ENCODE data around the gene MAPK8IP3.

Gene MAPK8IP3

DNA sequence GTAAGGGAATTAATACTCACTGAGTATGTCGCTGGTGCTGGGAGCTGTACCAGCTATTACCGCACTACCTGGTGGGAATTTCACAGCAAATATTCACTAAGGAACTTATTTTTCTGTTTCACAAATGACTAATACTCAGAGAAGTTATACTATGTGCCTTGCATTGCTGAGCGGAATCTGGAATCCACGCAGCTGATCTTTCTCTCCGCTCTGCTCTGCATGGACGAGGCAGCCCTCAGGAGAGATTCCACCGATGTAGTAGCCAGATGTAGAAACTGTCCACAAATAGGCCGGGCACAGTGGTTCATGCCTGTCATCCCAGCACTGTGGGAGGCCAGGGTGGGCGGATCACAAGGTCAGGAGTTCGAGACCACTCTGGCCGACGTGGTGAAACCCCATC lies 48.2 kb downstream of the MAPK8IP3 start:
- H4K20me1 ChIP-seq (ENCODE audit: insufficient read depth, low read length), result no peaks in the 10 kb centered on the region
- TF ChIP-seq, protein P1, sequence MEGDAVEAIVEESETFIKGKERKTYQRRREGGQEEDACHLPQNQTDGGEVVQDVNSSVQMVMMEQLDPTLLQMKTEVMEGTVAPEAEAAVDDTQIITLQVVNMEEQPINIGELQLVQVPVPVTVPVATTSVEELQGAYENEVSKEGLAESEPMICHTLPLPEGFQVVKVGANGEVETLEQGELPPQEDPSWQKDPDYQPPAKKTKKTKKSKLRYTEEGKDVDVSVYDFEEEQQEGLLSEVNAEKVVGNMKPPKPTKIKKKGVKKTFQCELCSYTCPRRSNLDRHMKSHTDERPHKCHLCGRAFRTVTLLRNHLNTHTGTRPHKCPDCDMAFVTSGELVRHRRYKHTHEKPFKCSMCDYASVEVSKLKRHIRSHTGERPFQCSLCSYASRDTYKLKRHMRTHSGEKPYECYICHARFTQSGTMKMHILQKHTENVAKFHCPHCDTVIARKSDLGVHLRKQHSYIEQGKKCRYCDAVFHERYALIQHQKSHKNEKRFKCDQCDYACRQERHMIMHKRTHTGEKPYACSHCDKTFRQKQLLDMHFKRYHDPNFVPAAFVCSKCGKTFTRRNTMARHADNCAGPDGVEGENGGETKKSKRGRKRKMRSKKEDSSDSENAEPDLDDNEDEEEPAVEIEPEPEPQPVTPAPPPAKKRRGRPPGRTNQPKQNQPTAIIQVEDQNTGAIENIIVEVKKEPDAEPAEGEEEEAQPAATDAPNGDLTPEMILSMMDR (IDR thresholded peaks at IDR 0.05; ENCODE audit: low read length), result no peak
- TF ChIP-seq EZH2phosphoT487 (IDR thresholded peaks at IDR 0.05; ENCODE audit: low read length) (no peak), EZH2 (optimal IDR thresholded peaks at IDR 0.05; ENCODE audit: low read depth, low read length) (no peak)
- H3K9ac ChIP-seq (ENCODE audit: low read length), result no peak overlapping the region
- no peaks in the 10 kb centered on the region for H3K36me3 ChIP-seq (replicated peaks; ENCODE audit: insufficient read depth, low read length)
- H2AFZ ChIP-seq (ENCODE audit: low read length), result no peak overlapping the region
- no peaks in the 10 kb centered on the region for H3K79me2 ChIP-seq (ENCODE audit: low read length)
- no peaks in the 10 kb centered on the region for H3K4me1 ChIP-seq (ENCODE audit: low read length)
- no peak for DNase-seq
- no peaks in the 10 kb centered on the region for H3K9me2 ChIP-seq (replicated peaks; ENCODE audit: insufficient read depth, low read length)
- H3K4me2 ChIP-seq (ENCODE audit: low read depth, low read length), result no peak overlapping the region
- no peak overlapping the region for H3K27ac ChIP-seq (ENCODE audit: low read length)
- H3K27me3 ChIP-seq (replicated peaks; ENCODE audit: insufficient read depth, low read length), result no peaks in the 10 kb centered on the region
- no peak overlapping the region for H3K4me3 ChIP-seq (ENCODE audit: low read length)
- H3F3A ChIP-seq (ENCODE audit: insufficient read depth, low read length), result no peaks in the 10 kb centered on the region
- H3K9me3 ChIP-seq (replicated peaks; ENCODE audit: insufficient read depth, low read length), result no peaks in the 10 kb centered on the region

- H3K4me1 ChIP-seq (ENCODE audit: low read length), result no peaks in the 10 kb centered on the region
- H3K27me3 ChIP-seq (replicated peaks; ENCODE audit: insufficient read depth, low read length), result no peaks in the 10 kb centered on the region
- TF ChIP-seq, protein P1 (IDR thresholded peaks at IDR 0.05; ENCODE audit: low read length), result no peak
- TF ChIP-seq EZH2phosphoT487 (IDR thresholded peaks at IDR 0.05; ENCODE audit: low read length) (no peak), EZH2 (optimal IDR thresholded peaks at IDR 0.05; ENCODE audit: low read depth, low read length) (no peak)
- H3F3A ChIP-seq (ENCODE audit: insufficient read depth, low read length), result no peaks in the 10 kb centered on the region
- H3K9me2 ChIP-seq (replicated peaks; ENCODE audit: insufficient read depth, low read length), result no peaks in the 10 kb centered on the region
- no peak overlapping the region for H3K9ac ChIP-seq (ENCODE audit: low read length)
- no peak overlapping the region for H2AFZ ChIP-seq (ENCODE audit: low read length)
- no peaks in the 10 kb centered on the region for H4K20me1 ChIP-seq (ENCODE audit: insufficient read depth, low read length)
- H3K4me3 ChIP-seq (ENCODE audit: low read length), result no peak overlapping the region
- H3K27ac ChIP-seq (ENCODE audit: low read length), result no peak overlapping the region
- H3K9me3 ChIP-seq (replicated peaks; ENCODE audit: insufficient read depth, low read length), result no peaks in the 10 kb centered on the region
- no peaks in the 10 kb centered on the region for H3K36me3 ChIP-seq (replicated peaks; ENCODE audit: insufficient read depth, low read length)
- no peaks in the 10 kb centered on the region for H3K79me2 ChIP-seq (ENCODE audit: low read length)
- no peak overlapping the region for H3K4me2 ChIP-seq (ENCODE audit: low read depth, low read length)
- no peak for DNase-seq
Measured at GRCh38 chr16:1757714-1758461, 51.9 kb downstream of the MAPK8IP3 start.

DNA sequence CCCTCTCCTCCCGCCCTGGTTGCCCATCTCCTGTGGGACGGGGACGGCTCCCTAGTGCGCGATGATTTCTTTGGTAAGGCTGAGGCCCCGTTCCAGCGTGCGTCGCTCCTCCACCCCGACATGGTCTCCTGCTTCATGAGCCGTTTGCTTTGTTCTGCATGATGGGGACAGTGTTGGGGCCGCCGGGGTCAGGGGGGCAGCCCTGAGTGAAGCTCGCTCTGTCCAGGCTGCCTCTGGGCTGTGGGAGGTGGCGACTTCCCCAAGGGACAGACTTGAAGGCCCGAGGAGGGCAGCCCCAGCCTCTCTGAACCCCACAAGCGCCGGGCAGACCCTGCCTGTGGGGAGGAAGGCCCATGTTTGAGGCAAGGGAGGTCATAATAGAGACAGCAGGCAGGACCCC lies 52.9 kb downstream of the MAPK8IP3 start:
- Histone ChIP-seq H3K4me3 (ENCODE audit: low read length) (no peak overlapping the region), H3F3A (ENCODE audit: insufficient read depth, low read length) (no peaks in the 10 kb centered on the region), H3K9ac (ENCODE audit: low read length) (no peak overlapping the region), H3K36me3 (replicated peaks; ENCODE audit: insufficient read depth, low read length) (no peaks in the 10 kb centered on the region), H3K9me2 (replicated peaks; ENCODE audit: insufficient read depth, low read length) (no peaks in the 10 kb centered on the region), H4K20me1 (ENCODE audit: insufficient read depth, low read length) (no peaks in the 10 kb centered on the region), H3K27ac (ENCODE audit: low read length) (no peak overlapping the region), H2AFZ (ENCODE audit: low read length) (no peak overlapping the region), H3K79me2 (ENCODE audit: low read length) (no peaks in the 10 kb centered on the region), H3K4me1 (ENCODE audit: low read length) (no peaks in the 10 kb centered on the region), H3K27me3 (replicated peaks; ENCODE audit: insufficient read depth, low read length) (no peaks in the 10 kb centered on the region), H3K4me2 (ENCODE audit: low read depth, low read length) (no peak overlapping the region), H3K9me3 (replicated peaks; ENCODE audit: insufficient read depth, low read length) (no peaks in the 10 kb centered on the region)
- TF ChIP-seq, protein P1 (IDR thresholded peaks at IDR 0.05; ENCODE audit: low read length), result no peak
- TF ChIP-seq EZH2phosphoT487 (IDR thresholded peaks at IDR 0.05; ENCODE audit: low read length) (no peak), EZH2 (optimal IDR thresholded peaks at IDR 0.05; ENCODE audit: low read depth, low read length) (no peak)
- DNase-seq, result no peak
